Smooth muscle cell (in vitro differentiated cells): Measurements from ENCODE around the gene RPS14. TPM values are rescaled to one million over a fixed set of nuclear protein-coding genes. Genes with fewer than 3 reads are reported as not detected.
"Not testable (repeated sequence)": the region's sequence is repeated elsewhere in the genome, so short reads cannot be mapped to it uniquely, and the experiment has no call there.

Source experiments
- DNase-seq: peaks from one replicate; lab custom pipeline; 2025; ENCODE audit not compliant: unreplicated experiment; lab: John Stamatoyannopoulos, UW
- H2AFZ ChIP-seq: fragments of 200-600 bp; sonication (generic); 2 replicates; pipeline ENCODE4 v1.6.0; 2016; ENCODE audit warnings: antibody characterized with exemption, low read depth, mild to moderate bottlenecking
- H3F3A ChIP-seq: fragments of 200-600 bp; sonication (generic); 2 replicates; pipeline ENCODE4 v1.6.0; 2017; ENCODE audit warnings: antibody characterized with exemption, low read depth
- H3K27ac ChIP-seq: fragments of 200-600 bp; sonication (generic); 2 replicates; pipeline ENCODE4 v1.5.1; 2016; ENCODE audit warnings: low read depth, mild to moderate bottlenecking
- H3K27me3 ChIP-seq: fragments of 200-600 bp; sonication (generic); 2 replicates; pipeline ENCODE4 v1.6.1; 2016; ENCODE audit warnings: low read depth, mild to moderate bottlenecking
- H3K36me3 ChIP-seq: fragments of 200-600 bp; sonication (generic); 2 replicates; pipeline ENCODE4 v1.5.1; 2016; ENCODE audit warnings: low read depth
- H3K4me1 ChIP-seq: fragments of 200-600 bp; sonication (generic); 2 replicates; pipeline ENCODE4 v1.5.1; 2016; ENCODE audit warnings: low read depth
- H3K4me2 ChIP-seq: fragments of 200-600 bp; sonication (generic); 2 replicates; pipeline ENCODE4 v1.6.0; 2016; ENCODE audit warnings: mild to moderate bottlenecking
- H3K4me3 ChIP-seq: fragments of 200-600 bp; sonication (generic); 2 replicates; pipeline ENCODE4 v1.5.1; 2016; ENCODE audit warnings: mild to moderate bottlenecking
- H3K79me2 ChIP-seq: fragments of 200-600 bp; sonication (generic); 2 replicates; pipeline ENCODE4 v1.6.0; 2016; ENCODE audit warnings: low read depth, mild to moderate bottlenecking
- H3K9ac ChIP-seq: fragments of 200-600 bp; sonication (generic); 2 replicates; pipeline ENCODE4 v1.6.0; 2016; ENCODE audit warnings: low read depth
- H3K9me3 ChIP-seq: fragments of 200-600 bp; sonication (generic); replicated peaks from 2 replicates; pipeline ENCODE4 v1.5.1; 2016; ENCODE audit warnings: low read depth
- H4K20me1 ChIP-seq: fragments of 200-600 bp; sonication (generic); 2 replicates; pipeline ENCODE4 v1.6.0; 2016; ENCODE audit warnings: low read depth
- CTCF ChIP-seq: fragments of 200-600 bp; sonication (generic); IDR thresholded peaks from 2 replicates; pipeline ENCODE4 v1.5.1; 2017; ENCODE audit warnings: borderline replicate concordance, mild to moderate bottlenecking, antibody characterized with exemption; ENCODE audit not compliant: insufficient read depth, poor library complexity, severe bottlenecking
- WGBS: methylation state at CpG from one replicate; pipeline ENCODE4 v1.1.7; 2016; ENCODE audit warnings: low lambda C conversion rate; 5-methylcytosine and 5-hydroxymethylcytosine counted together
- polyA plus RNA-seq: library from polyadenylated mRNA; unstranded; fragments of >200 nt; fragmentation: Nextera tagmentation; extraction: Ambion mirVana; gene quantifications from 2 replicates; pipeline ENCODE4 v1.2.1, GENCODE V29; 2016
- total RNA-seq: library from RNA; depleted of rRNA; stranded (reverse); fragments of >200 nt; gene quantifications from 2 replicates; pipeline ENCODE4 v1.2.3, GENCODE V29; 2014

RPS14 gene
- total and polyA plus RNA-seq, 2 experiments from 2014 or later: 1,004 to 2,349 TPM

DNA sequence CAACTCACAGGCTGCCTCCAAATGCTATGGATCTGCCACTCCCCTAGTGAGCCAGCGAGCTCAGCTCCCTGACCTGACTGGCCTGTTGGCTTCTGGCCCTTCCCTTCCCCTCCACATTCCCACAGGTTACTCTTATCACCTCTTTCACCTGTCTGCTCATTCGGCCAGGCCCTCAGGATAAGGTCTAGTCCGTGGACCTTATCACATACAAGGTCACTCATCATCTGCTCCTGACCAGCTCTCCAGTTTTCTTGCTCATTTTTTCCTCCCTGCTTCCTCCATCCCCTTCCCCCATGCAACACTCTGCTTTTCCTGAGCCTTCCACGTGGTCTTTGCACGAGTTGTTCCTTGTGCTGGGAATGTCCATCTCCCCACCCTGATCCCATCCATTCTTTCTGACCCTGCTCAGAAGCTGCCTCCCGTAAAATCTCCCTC is 32.5 kb upstream of the RPS14 start:
- no peaks in the 10 kb centered on the region for H3K27me3 ChIP-seq
- H3K27ac ChIP-seq: no peak overlapping the region
- no peak overlapping the region for H3K4me3 ChIP-seq
- H3K36me3 ChIP-seq: no peaks in the 10 kb centered on the region
- peaks cover 6% of the 10 kb centered on the region for H3K4me1 ChIP-seq
- no peak overlapping the region for H2AFZ ChIP-seq
- H3K79me2 ChIP-seq: peaks cover 5% of the 10 kb centered on the region
- H3K4me2 ChIP-seq: no peak overlapping the region
- 80% methylated on average over 6 of the region's 6 CpGs for WGBS
- DNase-seq: no peak
- H4K20me1 ChIP-seq: no peaks in the 10 kb centered on the region
- peaks cover 11% of the 10 kb centered on the region for H3F3A ChIP-seq
- no peaks in the 10 kb centered on the region for H3K9me3 ChIP-seq
- H3K9ac ChIP-seq: no peak overlapping the region
- no peak for TF ChIP-seq CTCF

DNA sequence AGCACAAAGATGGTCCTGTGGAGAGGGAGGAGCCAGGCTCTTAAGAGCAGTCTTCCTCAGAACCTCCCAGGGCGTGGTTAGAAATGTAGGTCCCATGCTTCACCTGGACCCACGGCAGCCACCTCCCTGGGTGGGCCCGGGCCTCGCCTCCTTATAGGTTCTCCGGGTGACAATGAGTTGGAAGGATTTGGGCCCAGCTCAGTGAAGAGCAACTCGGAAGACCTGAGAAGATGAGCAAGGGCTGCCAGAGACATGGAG is 32.1 kb upstream of the RPS14 start:
- peaks cover 8% of the 10 kb centered on the region for H3F3A ChIP-seq
- H3K4me2 ChIP-seq: no peak overlapping the region
- H3K9me3 ChIP-seq: no peaks in the 10 kb centered on the region
- no peak overlapping the region for H3K27ac ChIP-seq
- H4K20me1 ChIP-seq: no peaks in the 10 kb centered on the region
- no peak overlapping the region for H3K9ac ChIP-seq
- H3K4me1 ChIP-seq: peaks cover 5% of the 10 kb centered on the region
- peaks cover 2% of the 10 kb centered on the region for H3K79me2 ChIP-seq
- DNase-seq: no peak
- no peak overlapping the region for H3K4me3 ChIP-seq
- no peaks in the 10 kb centered on the region for H3K36me3 ChIP-seq
- no peak for TF ChIP-seq CTCF
- no peaks in the 10 kb centered on the region for H3K27me3 ChIP-seq
- H2AFZ ChIP-seq: no peak overlapping the region
- WGBS: 97% methylated on average over 6 of the region's 6 CpGs

DNA sequence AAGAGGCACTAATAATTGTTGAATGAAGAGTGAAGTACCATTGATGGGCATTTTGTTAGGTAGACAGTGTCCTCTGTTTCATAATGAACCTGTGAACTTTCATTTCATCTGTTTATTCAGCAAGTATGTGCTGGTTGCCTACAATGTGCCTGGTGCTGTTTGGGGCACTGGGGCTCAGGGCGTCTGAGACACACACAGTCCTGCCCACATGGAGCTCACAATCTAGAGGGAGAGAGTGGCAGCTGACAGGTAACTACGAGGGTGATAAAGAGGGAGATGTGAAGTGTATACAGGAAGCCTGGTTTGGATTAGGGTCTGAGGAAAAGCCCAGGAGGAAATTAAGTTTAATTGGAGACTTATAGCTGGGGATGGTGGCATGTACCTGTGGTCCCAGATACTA is 29.9 kb upstream of the RPS14 start:
- Histone ChIP-seq H3K9ac (no peak overlapping the region), H3K27ac (no peak overlapping the region), H3F3A (no peaks in the 10 kb centered on the region), H3K4me1 (peaks cover 6% of the 10 kb centered on the region), H3K9me3 (no peaks in the 10 kb centered on the region), H3K4me2 (no peak overlapping the region), H3K4me3 (no peak overlapping the region), H2AFZ (no peak overlapping the region), H3K79me2 (no peaks in the 10 kb centered on the region), H3K36me3 (no peaks in the 10 kb centered on the region), H4K20me1 (no peaks in the 10 kb centered on the region), H3K27me3 (no peaks in the 10 kb centered on the region)
- no peak for TF ChIP-seq CTCF
- WGBS: 91% methylated on average over 2 of the region's 2 CpGs
- no peak for DNase-seq

DNA sequence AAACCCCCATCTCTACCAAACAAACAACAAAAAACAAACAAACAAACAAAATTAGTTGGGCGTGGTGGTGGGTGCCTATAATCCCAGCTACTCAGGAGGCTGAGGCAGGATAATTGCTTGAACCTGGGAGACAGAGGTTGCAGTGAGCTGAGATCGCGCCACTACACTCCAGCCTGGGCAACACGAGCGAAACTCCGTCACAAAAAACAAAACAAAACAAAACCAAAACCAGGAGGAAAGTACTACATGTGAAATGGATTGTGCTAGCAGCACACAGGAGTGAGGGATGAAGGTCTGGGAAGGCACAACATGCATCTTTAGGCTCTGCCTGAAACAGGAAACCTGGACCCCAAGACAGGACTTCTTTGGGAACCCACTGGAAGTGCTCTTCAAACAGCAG is 27.0 kb upstream of the RPS14 start:
- not testable (repeated sequence) for H3K79me2 ChIP-seq, H2AFZ ChIP-seq, H3K27ac ChIP-seq, H3K36me3 ChIP-seq, H3K9me3 ChIP-seq, H4K20me1 ChIP-seq, H3K4me3 ChIP-seq, H3K4me2 ChIP-seq, H3F3A ChIP-seq, H3K9ac ChIP-seq, H3K27me3 ChIP-seq, DNase-seq
- H3K4me1 ChIP-seq: peaks cover 16% of the 10 kb centered on the region
- WGBS: 87% methylated on average over 6 of the region's 6 CpGs
